SU-DHL-6 (cell line): ENCODE data around the gene MSH3.

Experiments
- EZH2phosphoT487 ChIP-seq: fragments of 200-600 bp; sonication (generic), shearing (Covaris generic); conservative IDR thresholded peaks from 2 replicates; pipeline ENCODE4 v1.6.1; 2018; ENCODE audit warnings: mild to moderate bottlenecking, antibody characterized with exemption, low read length, moderate library complexity, mixed read lengths
- TF ChIP-seq, protein P1 (sequence below): fragments of 200-600 bp; sonication (generic); IDR thresholded peaks from one replicate; pipeline ENCODE4 v1.5.1; 2017; ENCODE audit warnings: antibody characterized with exemption, mild to moderate bottlenecking, low read length, moderate library complexity; ENCODE audit not compliant: insufficient read depth, poor library complexity, severe bottlenecking

DNA sequence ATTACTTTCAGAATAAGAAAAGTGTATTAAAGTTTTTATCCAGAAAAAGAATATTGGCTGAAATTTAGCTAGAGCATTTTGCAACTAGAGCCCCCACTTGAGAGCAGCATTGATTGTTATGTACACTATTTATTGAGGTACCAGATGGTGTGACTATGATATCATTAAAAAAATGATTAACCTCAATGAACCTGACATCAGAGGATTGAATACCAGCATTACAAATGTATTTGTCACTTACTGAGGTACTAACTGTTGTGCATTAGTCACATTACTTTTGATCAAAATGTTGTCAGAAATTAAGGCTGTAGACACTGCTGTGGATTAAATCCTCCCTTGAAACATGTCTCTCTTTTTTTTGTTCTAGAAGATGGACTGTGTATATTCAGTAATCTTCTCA is 128.2 kb downstream of the MSH3 start:
- TF ChIP-seq, protein P1, sequence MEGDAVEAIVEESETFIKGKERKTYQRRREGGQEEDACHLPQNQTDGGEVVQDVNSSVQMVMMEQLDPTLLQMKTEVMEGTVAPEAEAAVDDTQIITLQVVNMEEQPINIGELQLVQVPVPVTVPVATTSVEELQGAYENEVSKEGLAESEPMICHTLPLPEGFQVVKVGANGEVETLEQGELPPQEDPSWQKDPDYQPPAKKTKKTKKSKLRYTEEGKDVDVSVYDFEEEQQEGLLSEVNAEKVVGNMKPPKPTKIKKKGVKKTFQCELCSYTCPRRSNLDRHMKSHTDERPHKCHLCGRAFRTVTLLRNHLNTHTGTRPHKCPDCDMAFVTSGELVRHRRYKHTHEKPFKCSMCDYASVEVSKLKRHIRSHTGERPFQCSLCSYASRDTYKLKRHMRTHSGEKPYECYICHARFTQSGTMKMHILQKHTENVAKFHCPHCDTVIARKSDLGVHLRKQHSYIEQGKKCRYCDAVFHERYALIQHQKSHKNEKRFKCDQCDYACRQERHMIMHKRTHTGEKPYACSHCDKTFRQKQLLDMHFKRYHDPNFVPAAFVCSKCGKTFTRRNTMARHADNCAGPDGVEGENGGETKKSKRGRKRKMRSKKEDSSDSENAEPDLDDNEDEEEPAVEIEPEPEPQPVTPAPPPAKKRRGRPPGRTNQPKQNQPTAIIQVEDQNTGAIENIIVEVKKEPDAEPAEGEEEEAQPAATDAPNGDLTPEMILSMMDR = no peak
- no peak for TF ChIP-seq EZH2phosphoT487
